Measurements from ENCODE around the gene SCRT2.
"Not testable (repeated sequence)": the region's sequence is repeated elsewhere in the genome, so short reads cannot be mapped to it uniquely, and the experiment has no call there.

The SCRT2 gene

GRCh38 chr20:701401-702129 lies 26.0 kb upstream of the SCRT2 start:
- ATAC-seq: no peak
- no peak for DNase-seq

- ATAC-seq (no peak), DNase-seq (no peak)
Measured at GRCh38 chr20:699811-700338, 24.3 kb upstream of the SCRT2 start.

GRCh38 chr20:699342-699741 lies 23.7 kb upstream of the SCRT2 start:
- no peak for DNase-seq
- no peak for ATAC-seq

GRCh38 chr20:698276-698675 lies 22.7 kb upstream of the SCRT2 start:
- ATAC-seq (no peak), DNase-seq (no peak)

- DNase-seq: no peak
Measured at GRCh38 chr20:697826-698225, 22.2 kb upstream of the SCRT2 start.

GRCh38 chr20:695165-695866 lies 19.7 kb upstream of the SCRT2 start:
- no peak for DNase-seq
- ATAC-seq: no peak

More at GRCh38 chr20:697826-698225, 22.2 kb upstream of the SCRT2 start:
- no peak for ATAC-seq

GRCh38 chr20:694496-694895 lies 18.9 kb upstream of the SCRT2 start:
- DNase-seq (no peak), ATAC-seq (no peak)

GRCh38 chr20:693786-694185 lies 18.2 kb upstream of the SCRT2 start:
- not testable (repeated sequence) for DNase-seq, ATAC-seq

- ATAC-seq (no peak), DNase-seq (no peak)
Measured at GRCh38 chr20:692044-692443, 16.4 kb upstream of the SCRT2 start.

GRCh38 chr20:689947-690346 lies 14.3 kb upstream of the SCRT2 start:
- DNase-seq (no peak), ATAC-seq (no peak)

- DNase-seq: no peak
- ATAC-seq: no peak
Measured at GRCh38 chr20:689348-689747, 13.7 kb upstream of the SCRT2 start.

- no peak for ATAC-seq
- no peak for DNase-seq
Measured at GRCh38 chr20:688809-689212, 13.2 kb upstream of the SCRT2 start.

GRCh38 chr20:687468-688203 lies 12.0 kb upstream of the SCRT2 start:
- DNase-seq: no peak
- no peak for ATAC-seq

GRCh38 chr20:684676-685319 lies 9.2 kb upstream of the SCRT2 start:
- ATAC-seq: no peak

GRCh38 chr20:682123-682522 lies 6.5 kb upstream of the SCRT2 start:
- DNase-seq: no peak
- ATAC-seq: no peak

More at GRCh38 chr20:684676-685319, 9.2 kb upstream of the SCRT2 start:
- DNase-seq: no peak

GRCh38 chr20:680638-681187 lies 5.1 kb upstream of the SCRT2 start:
- ATAC-seq (no peak), DNase-seq (no peak)

GRCh38 chr20:677957-678356 lies 2.4 kb upstream of the SCRT2 start:
- DNase-seq: no peak
- no peak for ATAC-seq

- DNase-seq (no peak), ATAC-seq (no peak)
Measured at GRCh38 chr20:676967-677366, 1.4 kb upstream of the SCRT2 start.

- ATAC-seq: no peak
- DNase-seq: no peak
Measured at GRCh38 chr20:676315-676937, 824 bp upstream of the SCRT2 start.

GRCh38 chr20:675033-675452 lies 559 bp downstream of the SCRT2 start:
- ATAC-seq: no peak
- no peak for DNase-seq

GRCh38 chr20:673603-674001 lies 2.0 kb downstream of the SCRT2 start:
- ATAC-seq (no peak), DNase-seq (no peak)
